Raji (cell line): ENCODE data around the gene FAM237B.

Experiments used
- POLR2A ChIP-seq: IDR thresholded peaks from 2 replicates; pipeline ENCODE4 v1.6.1; 2011; ENCODE audit warnings: low read depth, low read length, control low read depth; ENCODE audit not compliant: insufficient read depth

Gene FAM237B

DNA sequence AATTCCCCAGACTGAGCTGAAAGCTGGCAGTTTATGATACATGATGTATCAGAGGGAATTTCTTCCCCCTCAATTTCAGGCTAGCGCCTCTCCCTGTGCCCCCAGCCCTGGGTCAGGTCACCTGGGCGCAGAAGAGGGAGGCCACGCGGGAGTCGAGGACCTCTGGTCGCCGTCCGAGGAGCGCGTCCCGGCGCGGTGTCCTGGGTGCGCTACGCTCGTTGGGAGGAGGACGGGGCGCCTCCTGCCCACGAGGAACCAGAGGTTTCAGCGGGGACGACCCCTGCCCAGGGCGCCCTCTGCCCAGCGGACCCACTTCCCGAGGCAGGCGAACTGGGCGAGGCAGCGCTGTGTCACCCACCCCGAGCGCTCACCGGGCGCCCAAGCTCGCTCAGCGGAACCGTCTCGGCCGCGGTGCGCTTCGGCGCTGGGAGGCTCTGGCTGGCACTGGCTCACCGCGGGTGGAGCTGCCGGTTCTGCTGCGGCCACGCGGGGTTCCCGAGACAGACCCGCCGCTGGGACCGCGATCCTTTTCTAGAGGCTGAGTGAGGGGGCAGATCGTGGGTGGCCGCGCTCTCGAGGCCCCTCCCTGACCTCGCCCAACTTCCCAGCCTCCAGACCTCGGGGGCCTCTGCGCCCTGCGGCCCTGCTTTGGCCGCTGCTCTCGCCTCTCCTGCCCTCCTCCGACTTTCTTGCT lies at the start of gene FAM237B:
Gene FAM237B (minus strand): TSS at position 504 of the 694 bp plus-strand sequence. CDS start 1,556 bp downstream, outside the sequence.
- no peak for TF ChIP-seq POLR2A

DNA sequence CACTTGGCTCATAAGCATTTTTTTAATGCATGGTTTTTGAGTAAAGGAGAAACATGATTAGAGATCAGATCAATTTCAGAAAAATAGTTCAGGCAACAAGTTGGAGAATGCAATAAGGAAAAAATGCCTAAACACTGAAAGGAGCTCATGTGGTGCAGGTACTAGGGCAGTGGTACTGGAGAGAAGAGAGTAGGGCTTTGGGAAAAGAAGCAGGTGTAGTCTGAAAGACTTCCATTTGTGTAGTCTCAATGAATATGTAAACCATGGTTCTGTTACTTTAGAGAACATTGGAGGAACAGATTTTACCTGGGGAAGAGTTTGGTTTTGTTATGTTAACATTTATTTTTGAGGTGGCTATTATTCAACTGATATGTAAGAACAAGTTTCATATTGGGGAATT lies 30.9 kb upstream of the FAM237B start:
- no peak for TF ChIP-seq POLR2A

DNA sequence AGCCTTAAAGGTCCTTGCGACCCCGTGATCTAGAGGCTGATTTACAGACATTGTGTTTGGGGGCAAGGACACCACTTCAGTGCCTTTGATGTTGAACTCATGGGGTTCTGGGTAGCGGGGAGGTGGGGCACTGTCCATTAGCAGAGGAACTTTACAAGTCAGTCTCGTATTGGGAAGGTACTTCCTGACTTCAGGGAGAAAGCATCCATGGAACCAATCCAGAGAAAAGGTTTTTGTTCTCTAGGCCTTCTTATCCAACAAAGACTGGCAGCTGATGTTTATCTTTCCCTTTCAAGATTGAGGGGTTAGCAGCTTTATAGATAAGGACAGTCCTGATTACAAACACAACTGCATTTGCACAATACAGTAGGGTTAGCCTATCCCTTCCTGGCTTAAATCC lies 28.2 kb upstream of the FAM237B start:
- TF ChIP-seq POLR2A, result no peak

DNA sequence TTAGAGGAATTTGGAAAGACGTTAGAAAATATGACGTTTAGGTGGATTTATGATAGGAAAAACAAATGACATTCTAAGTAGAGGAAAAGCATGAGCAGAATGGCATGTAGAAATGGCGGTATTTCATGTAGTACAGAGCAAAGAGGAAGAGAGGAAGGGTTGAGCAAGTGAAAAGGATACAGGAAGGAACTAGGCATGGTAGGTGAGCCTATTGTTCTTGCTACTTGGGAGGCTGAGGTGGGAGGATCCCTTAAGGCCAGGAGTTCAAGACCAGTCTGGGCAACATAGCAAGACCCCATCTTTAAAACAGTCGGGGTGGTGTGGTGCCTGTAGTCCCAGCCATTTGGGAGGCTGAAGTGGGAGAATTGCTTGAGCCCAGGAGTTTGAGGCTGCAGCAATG lies 26.7 kb upstream of the FAM237B start:
- no peak for TF ChIP-seq POLR2A

DNA sequence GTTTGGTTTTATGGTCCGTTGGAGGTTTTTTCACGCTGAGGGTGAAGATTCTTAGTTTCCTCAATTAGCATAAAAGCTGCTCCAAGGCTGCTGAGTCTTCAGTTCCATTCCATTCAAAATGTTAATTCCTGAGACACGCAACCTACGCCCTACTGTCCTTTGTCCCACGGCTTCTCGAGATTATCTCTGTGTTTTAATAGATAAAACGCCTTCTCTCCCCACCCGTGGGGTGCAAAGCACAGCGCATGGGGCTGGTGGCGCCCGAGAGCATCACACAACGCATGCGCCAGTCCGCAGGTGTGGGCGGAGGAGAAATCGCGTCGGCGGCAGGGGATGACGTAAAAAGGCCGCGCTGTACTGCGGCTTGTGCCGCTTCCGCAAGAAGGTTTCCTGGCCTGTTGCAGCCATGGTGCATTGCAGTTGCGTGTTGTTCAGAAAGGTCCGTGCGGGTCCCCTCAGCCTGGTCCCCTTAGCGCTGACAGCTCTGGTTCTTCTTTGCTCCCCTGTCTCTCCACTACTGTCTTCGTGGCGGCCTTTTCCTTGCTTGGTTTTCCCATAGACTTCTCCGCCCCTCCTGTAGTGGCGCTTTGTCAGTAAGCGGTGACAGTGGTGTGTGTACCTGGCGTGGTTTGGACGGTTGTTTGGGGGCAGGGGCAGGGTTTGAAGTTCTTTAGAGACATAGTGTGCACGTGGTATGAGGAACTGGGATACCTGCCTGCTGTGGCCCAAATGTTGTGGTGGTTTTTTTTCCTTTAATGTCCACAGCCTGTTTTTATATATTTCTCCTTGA lies 25.4 kb upstream of the FAM237B start, which contains the start of gene GTPBP10:
Gene GTPBP10 (plus strand): TSS at position 381 of the 790 bp plus-strand sequence. CDS start 26 bp downstream, at position 407.
- TF ChIP-seq POLR2A, result peak; percentile 97

DNA sequence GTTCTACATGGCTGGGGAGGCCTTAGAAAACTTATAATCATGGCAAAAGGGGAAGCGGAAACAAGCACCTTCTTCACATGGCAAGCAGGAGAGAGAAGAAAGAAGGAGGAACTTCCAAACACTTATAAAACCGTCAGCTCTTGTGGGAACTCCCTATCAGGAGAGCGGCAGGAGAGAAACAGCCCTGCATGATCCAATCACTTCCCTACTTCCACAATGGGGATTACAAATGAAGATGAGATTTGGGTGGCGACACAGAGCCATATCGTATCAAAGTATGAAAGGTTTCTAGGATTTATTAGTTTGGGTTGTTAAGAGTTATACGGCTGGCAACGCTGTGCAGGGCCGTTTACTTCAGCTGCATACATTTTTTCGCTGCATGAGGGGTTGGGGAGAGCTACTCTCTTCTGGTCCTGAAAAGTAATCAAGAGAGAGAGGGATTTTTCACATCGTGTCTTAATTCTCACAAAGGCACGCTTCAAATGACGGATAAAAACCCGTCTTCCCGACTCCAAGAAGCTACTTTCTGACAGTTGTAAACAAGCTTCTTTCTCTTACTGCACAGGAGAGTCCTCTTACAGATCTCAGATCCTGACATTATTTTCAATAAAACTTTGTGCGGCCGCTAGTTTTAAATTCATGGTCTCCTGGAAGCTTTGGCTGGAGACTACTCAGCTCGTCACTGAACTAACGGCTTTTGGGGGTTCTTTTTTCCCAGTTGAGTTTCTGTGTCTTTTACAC lies 24.7 kb upstream of the FAM237B start:
- TF ChIP-seq POLR2A, result no peak

DNA sequence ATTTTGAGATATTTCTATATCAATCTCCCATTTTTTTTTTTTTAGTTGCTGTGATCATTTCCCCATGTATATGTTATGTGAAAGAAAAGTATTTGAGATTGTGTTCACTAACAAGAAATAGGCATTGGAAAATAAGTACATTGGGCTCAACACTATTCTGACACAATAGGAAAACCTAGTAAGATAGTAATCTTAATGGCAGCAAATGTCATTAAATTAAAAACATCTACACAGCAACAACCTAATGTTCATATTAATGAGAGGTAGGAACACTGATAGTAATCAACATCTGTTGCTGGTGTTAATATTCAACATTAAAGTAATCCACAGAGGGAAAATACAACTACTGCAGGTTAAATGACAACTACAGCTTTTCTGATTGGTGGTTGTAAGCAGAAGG lies 23.9 kb upstream of the FAM237B start:
- no peak for TF ChIP-seq POLR2A

DNA sequence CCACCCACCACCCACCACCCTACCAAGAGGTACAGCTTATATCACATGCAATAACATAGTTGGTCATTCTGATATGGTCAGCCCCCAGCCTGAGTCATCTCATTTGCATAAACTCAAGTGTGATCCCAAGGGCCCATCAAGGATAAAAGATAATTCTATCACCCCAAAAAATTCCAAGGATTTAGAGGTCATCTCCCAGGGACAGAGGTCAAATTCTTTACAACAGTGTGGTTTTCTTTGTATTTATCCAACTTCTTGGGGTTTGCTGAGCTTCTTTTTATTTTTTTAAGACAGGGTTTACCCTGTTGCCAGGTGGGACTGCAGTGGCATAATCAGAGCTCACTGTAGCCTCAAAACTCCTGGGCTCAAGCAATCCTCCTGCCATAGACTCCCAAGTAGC lies 16.0 kb upstream of the FAM237B start:
- no peak for TF ChIP-seq POLR2A

DNA sequence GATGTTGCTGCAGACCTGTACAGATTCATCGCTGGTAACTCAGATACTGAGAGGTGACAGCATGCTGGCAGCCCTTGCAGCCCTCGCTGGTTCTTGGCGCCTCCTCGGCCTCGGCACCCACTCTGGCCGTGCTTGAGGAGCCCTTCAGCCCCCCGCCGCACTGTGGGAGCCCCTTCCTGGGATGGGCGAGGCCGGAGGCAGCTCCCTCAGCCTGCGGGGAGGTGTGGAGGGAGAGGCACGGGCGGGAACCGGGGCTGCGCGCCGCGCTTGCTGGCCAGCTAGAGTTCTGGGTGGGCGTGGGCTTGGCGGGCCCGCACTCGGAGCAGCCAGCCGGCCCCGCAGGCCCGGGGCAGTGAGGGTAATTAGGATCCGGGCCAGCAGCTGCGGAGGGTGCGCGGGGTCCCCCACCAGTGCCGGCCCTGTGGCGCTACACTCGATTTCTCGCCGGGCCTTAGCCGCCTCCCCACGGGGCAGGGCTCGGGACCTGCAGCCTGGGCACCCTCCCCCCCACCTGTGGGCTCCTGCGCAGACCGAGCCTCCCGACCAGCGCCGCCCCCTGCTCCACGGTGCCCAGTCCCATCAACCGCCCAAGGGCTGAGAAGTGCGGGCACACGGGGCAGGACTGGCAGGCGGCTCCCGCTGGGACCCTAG lies 13.2 kb upstream of the FAM237B start:
- no peak for TF ChIP-seq POLR2A

DNA sequence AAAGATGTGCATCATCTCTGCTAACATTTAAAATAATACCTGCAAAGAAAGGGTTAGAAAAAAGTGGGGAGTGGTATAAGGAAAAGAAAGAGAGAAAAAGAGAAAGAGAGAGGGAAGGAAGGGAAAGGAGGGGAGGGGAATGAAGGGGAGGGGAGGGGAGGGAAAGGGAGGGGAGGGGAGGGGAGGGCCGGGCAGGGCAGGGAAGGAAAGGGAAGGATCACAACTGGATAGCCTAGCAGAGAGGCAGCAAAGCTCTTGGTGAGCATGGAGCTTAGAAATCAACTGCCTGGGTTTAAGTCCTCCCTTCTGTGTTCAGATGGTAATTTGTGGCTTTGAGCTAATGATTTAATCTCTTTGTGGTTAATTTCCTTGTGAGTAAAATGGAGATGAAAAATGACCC lies 5.4 kb upstream of the FAM237B start:
- TF ChIP-seq POLR2A, result no peak

DNA sequence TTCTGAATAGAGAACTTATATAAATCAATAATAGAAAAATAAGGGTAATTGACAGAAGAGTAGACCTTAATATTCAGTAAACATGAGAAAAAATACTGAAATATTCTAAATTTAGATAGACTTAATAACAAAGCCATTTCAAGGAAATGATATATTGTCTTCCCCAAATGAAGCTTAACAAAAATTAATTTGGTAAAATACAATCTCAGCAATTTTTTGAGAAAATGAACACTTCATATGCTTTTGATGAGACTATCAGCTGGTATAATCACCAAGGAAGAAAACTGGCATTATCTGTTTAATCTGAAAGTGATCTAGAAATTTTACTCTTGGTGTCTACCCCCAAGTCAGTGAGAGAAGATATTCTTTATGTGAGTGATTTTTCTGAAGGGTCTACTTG lies 1.7 kb upstream of the FAM237B start:
- TF ChIP-seq POLR2A, result no peak

DNA sequence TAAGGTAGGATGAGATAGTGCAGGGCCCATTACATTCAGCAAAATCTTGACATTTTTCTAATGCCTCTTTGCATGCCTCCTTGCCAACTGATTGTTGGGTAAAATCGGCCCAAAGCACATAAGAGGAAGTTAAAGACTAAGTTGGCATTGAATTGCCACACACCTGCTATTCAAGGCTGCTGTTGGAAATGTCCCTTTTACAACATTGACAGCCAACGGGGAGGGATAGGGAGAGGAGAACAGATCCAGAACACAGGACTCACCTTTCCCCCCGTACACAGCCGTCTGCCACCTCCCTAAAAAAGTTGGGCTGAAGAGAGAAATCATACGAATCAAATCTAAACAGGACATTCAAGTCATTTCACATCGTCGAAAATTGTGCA lies 695 bp downstream of the FAM237B start:
- TF ChIP-seq POLR2A, result no peak

DNA sequence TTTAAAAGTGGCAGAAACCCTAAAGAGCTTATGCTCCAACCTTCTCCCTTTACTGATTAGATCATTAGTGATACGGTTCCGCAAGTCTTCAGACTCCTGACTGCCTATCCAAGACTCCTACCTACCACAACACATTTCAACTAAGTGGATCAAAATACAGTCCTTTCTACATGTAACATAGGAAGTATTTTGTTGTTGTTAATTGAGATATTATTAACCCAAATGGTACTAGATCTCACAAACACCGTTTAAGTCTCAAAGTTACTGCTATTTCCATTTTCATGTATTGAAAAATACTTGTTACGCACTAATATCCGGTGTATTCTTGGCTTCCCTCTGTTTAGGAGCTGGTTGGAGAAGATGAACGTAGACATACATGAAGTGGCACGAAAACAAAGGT lies 1.1 kb downstream of the FAM237B start:
- TF ChIP-seq POLR2A, result no peak

DNA sequence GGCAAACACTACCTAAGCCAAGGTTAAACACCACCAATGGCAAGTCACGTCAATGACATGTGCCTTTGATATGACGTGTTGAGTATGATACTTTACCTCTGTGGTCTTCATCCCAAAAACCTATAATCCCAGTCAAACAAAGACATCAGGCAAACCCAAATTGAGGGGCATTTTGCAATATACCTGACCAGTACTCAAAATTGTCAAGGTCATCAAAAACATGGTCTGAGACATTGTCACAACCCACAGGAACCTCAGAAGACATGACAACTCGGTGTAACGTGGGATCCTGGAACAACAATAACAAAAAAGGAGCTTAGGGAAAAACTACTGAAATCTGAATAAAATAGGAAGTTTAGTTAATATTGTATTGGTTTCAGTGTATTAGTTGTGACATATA lies 7.2 kb downstream of the FAM237B start:
- no peak for TF ChIP-seq POLR2A

DNA sequence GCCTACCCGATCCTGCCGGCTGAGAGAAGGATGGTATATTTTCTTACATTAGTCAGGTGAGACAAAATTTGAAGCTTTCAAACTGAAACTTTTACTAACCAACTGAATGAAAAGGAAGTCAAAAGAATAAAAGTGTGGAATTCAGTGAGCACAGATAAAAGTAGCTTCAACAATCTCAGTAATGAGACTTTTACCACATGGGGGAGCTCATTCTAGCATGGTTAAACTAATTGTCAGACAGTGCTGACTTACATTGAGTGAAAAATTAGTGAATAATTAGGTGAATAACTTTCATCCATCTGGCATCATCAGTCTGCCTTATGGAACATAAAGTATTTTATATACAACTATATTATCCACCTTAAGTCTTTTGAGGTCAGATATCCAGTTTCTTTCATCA lies 8.4 kb downstream of the FAM237B start:
- no peak for TF ChIP-seq POLR2A
